Medulla oblongata (tissue), 1 donor: ENCODE data around the gene CFLAR.
"Not testable (repeated sequence)": the region's sequence is repeated elsewhere in the genome, so short reads cannot be mapped to it uniquely, and the experiment has no call there.

ENCODE experiments used
- DNase-seq: peaks from one replicate; pipeline ENCODE4 v3.0.0-alpha.2; 2015; ENCODE audit errors: extremely low spot score

CFLAR gene

DNA sequence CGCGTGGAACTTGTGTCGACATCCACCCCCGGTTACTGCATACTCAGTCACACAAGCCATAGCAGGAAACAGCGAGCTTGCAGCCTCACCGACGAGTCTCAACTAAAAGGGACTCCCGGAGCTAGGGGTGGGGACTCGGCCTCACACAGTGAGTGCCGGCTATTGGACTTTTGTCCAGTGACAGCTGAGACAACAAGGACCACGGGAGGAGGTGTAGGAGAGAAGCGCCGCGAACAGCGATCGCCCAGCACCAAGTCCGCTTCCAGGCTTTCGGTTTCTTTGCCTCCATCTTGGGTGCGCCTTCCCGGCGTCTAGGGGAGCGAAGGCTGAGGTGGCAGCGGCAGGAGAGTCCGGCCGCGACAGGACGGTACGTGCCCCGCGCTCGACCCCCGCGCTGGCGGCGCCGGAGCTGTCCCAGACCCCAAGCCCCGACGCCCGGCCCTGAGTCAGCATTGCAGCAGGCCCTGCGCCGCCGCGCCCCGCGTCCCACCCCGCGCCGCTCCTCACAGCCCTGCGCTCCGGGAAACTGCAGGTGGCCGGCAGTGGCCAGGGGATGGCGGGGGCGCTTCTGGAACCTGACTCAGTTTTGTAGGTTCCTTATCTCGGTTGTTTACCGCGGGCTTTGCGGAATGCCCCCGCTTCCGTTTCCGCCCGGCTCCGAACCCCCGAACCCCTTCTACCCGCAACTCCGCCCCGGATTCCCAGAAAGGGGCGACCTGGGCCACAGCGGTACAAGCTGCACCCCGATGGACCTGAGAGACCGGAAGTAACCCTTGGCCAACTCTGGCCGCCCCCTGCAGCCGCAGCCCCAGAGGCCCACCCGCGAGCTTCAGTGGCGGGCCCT, at the start of gene CFLAR:
Gene CFLAR (plus strand): TSS at position 50 of the 844 bp plus-strand sequence. CDS start 13,702 bp downstream, outside the sequence.
- DNase-seq: peak; percentile 68

DNA sequence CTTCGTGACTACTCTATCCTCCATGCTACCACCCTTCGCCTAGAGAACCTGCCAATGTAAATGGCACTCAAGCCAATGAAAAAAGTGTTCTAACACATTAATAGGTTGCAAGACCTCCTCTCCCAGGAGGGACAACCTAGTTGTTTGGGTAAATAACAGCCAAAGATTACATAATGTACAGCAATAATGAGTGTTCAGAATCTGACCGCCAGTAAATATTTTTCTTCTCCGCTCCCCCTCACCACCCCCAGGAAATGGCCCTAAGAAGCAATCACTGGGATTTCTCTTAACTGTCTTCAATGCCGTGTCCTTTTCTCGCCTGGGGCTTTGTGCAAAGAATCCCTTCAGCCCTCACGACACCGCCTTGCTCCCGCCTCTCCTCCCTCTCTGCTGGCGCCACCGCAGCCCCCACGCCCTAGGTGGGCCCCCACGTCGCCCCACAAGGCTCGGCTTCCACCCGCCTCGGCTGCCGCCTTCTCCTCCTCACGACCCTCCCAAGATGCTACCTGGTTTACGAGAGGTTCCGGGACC, 45.0 kb upstream of the CFLAR start:
- peak; percentile 8 for DNase-seq

DNA sequence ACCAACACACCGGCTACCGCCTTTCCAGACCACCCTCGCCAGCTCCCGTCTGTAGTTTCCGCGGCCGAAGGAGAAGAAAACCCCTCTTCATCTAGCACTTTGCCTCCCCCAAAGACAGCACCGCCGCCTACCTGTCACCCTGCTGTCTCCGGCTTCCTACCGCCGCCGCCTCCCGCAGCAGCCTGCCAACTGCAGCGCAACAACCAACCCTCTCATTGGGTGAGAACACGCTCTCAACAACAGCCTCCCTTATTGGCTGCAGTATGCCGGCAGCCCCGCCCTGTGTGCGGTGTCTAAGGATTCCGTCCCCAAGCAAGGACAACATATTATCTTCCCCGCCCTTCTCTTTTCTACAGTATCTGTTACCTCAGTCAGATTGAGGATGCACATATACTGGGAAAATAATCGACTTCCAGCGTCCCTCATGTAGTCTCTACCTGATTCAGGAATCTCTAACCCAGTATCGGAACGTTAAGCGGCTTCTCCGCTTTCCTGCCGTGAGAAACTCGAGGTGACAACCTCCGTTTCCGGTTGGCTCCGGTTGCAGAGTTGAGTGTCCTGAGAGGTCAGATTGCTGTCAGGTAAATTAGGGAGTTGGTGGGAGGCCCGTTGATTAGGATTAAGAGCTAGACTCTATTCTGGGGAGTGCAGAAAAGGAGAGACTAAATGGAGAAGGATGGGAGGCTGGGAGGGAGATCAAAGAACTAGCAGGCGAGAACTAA, 44.3 kb upstream of the CFLAR start, which contains the start of the genes HYCC2 and NDUFB3:
Gene HYCC2 (minus strand): TSS at position 193 of the 722 bp plus-strand sequence. CDS start 47,662 bp downstream, outside the sequence.
Gene NDUFB3 (plus strand): TSS at position 523 of the 722 bp plus-strand sequence. CDS start 6,882 bp downstream, outside the sequence.
- DNase-seq: peak; percentile 96

DNA sequence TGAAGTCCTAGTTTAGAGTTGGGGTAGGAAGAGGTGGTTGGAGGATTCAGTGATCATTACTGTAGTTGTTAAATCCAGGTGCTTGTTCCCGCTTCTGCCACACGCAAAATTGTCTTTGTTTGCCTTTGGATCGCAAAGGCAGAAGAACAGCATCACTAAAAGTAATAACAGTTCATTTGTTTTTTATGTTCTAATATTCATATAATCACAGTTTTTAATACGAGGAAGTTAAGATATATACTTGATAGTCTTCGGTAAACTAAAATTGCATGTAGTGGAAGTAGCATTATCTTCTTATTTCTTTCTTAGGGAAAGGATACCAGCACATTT, 43.8 kb upstream of the CFLAR start:
- DNase-seq: no peak

DNA sequence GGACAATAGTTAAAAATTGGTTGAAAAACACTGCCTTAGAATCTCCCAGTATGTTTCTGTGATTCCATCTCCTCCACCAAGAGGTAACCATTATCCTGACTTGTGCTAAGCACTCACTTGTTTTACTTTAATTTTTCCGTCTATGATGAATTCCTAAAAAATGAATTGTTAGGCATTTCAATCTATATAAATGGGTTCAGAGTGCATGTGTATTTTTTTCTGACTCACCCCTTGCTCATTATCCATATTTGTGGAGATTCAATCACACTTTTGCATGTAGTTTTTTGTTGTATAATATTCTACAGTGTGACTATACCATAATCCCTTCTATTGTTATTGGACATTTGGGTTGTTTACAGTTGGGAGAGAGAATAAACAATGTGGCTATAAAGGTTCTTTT, 42.9 kb upstream of the CFLAR start:
- DNase-seq: no peak

DNA sequence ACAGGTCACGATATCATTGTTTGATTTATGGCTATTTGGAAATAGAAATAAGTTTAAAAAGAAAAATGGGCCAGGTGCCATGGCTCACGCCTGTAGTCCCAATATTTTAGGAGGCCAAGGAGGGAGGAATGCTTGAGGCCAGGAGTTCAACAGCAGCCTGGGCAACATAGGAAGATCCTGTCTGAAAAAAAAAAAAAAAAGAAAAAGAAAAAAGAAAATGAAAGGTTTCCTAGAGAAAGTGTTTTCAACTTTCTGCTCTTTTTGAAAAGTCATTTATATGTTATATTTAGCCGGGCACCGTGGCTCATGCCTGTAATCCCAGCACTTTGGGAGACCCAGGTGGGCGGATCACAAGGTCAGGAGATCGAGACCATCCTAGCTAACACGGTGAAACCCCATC, 41.0 kb upstream of the CFLAR start:
- no peak for DNase-seq

DNA sequence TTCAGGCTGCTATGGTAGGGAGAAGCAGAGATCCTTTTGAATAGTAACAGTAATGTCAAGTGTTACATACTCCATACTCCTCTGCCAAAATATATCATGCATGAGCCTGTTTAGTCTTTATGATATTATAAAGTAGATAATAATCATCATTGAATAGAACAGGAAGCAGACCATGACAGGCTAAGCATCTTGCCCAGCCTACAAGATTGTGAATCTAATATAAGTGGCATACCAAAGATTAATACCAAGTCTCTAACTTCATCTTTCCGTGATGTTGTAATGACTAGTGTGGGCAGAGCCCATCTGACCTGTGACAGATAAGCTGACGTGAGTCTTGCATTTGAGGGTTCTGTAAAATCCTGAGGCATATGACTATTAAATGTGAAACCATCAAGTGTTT, 31.1 kb upstream of the CFLAR start:
- no peak for DNase-seq

DNA sequence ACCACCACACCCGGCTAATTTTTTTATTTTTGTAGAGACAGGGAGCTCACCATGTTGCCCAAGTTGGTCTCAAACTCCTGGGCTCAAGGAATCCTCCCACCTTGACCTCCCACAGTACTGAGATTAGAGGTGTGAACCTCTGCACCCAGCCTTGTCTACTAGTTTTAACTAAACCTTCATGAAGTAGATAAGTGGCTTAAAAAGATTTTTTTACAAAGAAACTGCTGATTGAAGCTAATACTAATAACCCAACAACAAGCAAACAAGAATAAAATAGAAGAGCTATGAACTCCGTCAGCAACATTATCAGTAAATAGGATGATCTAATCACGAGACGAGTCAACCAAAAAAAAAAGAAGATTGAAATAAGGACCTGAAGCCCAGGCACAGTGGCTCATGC, 25.4 kb upstream of the CFLAR start:
- DNase-seq: no peak

DNA sequence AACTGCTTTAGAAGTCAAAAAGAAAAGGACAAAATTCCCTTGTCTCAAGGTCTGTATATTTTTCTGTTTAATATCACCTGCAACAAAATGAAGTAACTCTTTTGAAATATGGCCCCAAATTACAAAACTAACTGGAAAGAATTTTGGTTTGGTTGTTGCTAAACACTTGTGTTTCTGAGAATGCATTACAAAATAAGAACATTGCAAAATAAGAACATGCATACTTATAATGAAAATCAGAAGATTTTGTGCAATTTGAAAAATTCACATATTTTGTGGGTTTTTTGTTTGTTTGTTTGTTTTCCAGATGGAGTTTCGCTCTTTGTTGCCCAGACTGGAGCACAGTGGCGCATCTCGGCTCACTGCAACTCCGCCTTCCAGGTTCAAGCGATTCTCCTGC, 22.4 kb upstream of the CFLAR start:
- no peak for DNase-seq

DNA sequence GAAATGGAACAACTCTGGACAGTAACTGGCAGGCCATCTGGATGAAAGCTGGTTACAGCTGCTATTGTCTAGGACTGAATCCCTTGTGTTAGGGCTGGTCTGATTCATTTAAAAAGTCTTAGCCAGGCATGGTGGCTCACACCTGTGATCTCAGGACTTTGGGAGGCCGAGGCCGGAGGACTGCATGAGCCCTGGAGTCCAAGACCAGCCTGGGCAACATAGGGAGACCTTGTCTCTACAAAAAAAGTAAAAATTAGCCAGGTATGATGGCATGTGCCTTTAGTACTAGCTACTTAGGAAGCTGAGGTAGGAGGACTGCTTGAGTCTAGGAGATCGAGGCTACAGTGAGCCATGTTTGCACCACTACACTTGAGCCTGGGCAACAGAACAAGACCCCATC, 15.5 kb upstream of the CFLAR start:
- DNase-seq: no peak

DNA sequence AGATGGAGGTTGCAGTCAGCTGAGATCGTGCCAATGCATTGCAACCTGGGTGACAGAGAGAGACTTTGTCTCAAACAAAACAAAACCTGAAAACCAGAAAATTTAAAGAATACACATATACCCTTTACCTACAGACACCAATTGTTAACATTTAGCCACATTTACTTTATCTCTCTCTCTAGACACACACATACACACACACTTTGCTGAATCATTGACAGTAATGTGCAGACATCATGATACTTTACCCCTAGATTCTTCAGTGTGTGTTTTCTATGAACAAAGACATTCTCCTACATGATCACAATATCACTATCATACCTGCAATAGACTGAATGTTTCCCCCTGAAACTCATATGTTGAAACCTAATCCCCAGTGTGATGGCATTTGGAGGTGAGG, 10.2 kb upstream of the CFLAR start:
- no peak for DNase-seq

DNA sequence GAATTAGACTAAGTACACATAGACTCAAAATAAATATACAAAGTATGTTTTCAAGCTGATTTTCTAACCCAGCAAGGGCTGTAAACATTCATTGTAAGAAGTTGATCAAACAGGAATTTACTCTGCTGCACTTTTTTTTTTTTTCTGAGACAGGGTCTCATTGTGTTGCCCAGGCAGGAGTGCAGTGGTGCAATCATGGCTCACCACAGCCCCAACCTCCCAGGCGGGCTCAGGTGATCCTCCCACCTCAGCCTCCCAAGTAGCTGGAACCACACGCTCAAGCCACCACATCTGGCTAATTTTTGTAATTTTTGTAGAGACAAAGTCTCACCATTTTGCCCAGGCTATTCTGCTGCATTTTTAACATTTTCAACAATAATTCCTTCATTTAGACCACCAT, 8.3 kb upstream of the CFLAR start:
- no peak for DNase-seq

DNA sequence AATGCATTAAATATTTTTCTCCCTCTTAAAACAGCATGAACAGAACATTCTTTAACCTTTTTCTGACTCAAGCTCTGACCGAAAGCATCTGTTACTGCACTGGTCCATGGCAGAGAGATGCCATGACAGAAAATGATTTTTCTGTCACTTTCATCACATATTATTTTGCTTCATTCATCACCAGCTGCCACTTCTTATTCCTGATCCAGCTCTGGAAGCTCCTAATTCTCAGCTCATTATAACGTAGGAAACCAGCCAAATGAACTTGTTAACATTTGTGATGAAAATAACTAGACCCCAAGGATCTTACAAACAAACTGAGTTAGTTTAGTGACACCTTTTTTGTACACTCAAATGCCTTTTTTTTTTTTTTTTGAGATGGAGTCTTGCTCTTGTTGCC, 7.6 kb upstream of the CFLAR start:
- DNase-seq: no peak

DNA sequence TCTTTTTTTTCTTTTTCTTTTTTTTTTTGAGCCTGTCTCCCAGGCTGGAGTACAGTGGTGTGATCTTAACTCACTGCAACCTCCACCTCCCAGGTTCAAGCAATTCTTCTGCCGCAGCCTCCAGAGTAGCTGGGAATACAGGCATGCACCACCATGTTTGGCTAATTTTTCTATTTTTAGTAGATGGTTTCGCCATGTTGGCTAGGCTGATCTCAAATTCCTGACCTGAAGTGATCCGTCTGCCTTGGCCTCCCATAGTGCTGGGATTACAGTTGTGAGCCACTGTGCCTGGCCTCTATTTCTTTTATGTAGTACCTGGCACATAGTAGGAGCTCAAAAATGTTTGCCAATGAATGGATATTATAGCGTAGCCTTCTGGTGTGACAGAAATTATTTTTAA, 6.8 kb upstream of the CFLAR start:
- DNase-seq: no peak

DNA sequence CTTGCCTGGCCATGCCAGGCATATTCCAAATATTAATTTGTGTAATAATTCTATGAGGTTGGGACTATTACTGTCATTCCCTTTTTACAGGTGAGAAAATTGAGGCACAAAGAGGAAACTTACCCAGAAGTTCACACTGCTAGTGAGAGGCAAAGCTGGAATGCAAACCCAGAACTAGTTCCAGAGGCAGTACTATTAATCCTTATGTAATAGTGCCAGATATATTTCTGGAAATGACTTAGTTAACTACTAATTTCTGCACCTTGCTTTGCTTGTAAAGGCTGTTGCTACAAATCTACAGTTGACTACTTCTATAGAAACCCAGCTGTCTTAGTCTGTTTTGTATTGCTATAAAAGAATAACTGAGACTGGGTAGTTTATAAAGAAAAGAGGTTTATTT, 5.3 kb upstream of the CFLAR start:
- DNase-seq: no peak

DNA sequence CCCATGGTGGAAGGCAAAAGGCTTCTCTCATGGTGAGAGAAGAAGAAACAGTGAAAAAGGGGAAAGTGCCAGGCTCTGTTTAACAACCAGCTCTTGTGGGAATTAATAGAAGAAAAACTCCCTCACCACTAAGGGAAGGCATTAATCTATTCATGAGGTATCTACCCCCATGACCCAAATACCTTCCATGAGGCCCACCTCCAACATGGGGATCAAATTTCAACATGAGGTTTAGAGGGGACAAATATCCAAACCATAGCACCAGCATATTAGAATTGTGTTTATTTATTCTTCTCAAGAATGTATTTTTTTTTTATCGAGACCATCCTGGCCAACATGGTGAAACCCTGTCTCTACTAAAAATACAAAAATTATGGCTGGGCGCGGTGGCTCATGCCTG, 4.9 kb upstream of the CFLAR start:
- DNase-seq: no peak

DNA sequence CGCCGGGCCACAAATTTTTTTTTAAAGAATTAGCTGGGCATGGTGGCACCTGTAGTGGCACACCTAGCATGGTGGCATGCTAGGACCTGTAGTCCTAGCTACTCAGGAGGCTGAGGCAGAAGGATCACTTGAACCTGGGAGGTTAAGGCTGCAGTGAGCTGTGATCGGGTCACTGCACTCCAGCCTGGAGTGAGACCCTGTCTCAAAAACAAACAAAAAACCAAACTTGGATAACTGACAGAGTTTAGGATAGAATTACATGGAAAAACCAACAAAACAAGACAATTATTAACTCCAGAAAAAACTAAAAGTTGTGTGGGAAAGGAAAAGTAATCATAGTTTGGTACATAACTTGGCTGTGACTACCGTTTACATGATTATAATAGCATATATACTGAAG, 1.6 kb upstream of the CFLAR start:
- no peak for DNase-seq

DNA sequence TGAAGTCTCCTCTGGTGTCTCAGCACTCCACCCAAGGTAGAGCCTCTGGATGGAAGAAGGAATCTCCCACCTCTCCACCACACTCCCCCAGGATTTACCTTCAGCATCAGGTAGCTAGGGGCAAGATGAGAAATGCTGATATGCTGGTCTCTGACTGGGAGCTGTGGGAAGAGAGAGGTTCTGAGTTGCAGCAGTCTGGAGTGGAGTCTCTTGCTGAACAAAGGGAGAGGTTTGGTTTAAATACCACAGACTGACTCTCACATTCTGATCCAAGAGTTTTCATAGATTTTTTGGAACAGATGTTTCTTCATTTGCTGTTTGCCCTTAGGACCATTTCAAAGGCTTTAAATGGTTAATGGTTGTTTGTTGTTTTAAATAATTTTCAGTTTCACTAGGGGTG, 1.1 kb upstream of the CFLAR start:
- peak; percentile 2 for DNase-seq

DNA sequence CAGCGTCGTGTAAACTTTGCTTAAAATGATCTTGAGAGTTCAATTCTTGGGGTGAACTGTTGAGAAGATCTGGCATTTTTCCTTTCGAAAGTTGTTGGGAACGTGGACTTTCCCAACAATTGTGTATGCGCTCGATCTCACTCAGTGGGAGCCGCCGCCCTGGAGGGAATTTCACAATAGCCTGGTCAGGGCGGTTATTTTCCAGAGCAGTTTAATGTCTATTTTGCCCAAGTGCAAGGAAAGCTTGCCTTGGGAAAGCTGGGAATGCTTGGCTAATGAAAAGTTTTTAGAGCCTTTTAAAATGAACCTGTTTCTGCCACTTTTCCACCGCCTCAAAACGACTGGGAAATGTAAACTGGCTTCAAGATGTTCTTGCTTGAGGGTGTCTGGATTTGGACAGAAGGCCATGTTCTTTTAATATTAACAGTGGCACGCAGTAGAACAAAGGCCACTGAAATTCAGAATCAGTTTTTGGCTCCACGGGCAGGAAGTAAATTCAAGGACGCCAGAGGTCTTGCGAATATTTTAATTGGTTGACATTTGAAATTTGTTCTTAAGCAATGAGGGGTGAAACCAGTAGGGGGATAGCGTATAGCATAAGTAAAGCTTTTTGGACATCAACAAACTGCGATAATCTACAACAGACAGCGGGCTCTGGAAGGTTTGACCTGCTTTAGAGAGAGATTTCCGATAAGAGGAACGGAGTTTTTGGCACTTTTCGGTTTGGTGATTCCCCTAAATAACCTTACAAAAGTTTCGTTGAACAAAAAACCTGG, 1.2 kb downstream of the CFLAR start:
- peak; percentile 71 for DNase-seq

DNA sequence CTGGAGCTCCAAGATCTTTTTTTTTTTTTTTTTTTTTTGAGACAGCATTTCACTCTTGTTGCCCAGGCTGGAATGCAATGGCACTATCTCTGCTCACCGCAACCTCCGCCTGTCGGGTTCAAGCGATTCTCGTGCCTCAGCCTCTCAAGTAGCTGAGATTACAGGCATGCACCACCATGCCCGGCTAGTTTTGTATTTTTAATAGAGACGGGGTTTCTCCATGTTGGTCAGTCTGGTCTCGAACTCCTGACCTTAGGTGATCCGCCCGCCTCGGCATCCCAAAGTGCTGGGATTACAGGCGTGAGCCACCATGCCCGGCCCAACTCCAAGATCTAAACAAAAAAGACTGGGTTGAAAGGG, 1.8 kb downstream of the CFLAR start:
- not testable (repeated sequence) for DNase-seq

DNA sequence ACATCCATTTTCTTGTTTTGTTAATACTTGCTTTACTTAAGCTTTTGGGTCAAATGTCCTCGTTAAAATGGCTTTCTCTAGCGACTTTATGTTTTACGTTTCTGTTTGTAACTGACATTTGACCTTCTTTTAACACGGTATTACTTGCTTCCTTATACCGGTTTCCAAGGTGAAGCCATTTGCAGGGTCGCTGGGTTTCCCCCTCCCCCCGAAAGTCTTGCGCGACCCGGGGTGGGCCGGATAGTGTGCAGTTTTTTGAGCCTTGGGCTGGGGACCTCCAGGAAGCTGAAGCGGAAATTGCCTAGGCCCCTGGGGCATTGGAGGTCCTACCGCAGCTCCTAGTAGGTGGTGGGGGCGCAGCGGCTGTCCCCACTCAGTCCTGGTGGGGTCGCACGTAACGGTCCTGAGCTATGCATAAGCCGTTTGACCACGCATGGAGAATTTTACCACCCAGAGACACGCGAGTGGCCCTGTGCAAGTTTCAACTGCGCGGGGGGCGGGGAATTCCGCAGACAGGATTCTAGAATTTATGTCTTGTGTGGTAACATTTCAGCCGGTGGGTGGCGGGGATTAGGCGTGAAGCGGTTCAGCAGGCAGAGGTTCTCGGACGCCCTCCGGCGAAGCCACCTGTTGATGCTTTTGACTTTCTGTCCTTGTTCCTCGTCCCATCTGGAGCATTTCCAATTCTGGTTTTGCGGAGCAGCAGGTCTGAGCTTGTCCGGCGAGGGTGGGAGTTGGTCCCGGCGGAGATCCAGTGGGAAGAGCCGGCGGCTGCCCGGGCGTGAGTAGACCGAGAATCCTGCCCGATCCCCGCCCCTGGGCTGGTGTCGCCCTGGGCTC, 2.4 kb downstream of the CFLAR start:
- peak; percentile 90 for DNase-seq
